Measurements from ENCODE around the gene ZC3H10. TPM values are rescaled to one million over a fixed set of nuclear protein-coding genes. Genes with fewer than 3 reads are reported as not detected.

Gene ZC3H10
- total RNA-seq, 1 donor from 2014 or later = 4.1 TPM

DNA sequence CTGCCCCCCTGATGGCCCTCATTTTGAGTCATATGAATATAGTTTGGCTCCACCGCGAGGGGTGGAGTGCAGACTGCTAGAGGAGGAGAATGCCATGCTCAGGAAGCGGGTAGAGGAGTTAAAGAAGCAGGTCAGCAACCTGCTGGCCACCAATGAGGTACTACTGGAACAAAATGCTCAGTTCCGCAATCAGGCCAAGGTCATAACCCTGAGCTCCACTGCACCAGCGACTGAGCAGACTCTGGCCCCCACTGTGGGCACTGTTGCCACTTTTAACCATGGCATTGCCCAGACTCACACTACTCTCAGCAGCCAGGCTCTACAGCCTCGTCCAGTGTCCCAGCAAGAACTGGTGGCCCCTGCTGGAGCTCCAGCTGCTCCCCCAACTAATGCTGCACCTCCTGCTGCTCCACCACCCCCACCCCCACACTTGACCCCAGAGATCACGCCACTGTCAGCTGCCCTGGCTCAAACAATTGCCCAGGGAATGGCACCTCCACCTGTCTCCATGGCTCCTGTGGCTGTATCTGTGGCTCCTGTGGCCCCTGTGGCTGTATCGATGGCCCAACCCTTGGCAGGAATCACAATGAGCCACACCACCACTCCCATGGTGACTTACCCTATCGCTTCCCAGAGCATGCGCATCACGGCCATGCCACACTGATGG is 3.3 kb downstream of the ZC3H10 start:
- H4K20me1 ChIP-seq (ENCODE audit: insufficient read depth, low read length) = peaks cover 11% of the 10 kb centered on the region
- H3K9me3 ChIP-seq (ENCODE audit: insufficient read depth, low read depth, low read length) = no peaks in the 10 kb centered on the region
- peaks cover 27% of the 10 kb centered on the region for H3K79me2 ChIP-seq (ENCODE audit: insufficient read depth, low read length)
- Mint-ChIP-seq H3K27me3 (ENCODE audit: low read depth, unreplicated experiment) (no peaks in the 10 kb centered on the region), H3K36me3 (ENCODE audit: low read depth, unreplicated experiment) (peaks cover 19% of the 10 kb centered on the region), H3K4me3 (ENCODE audit: unreplicated experiment) (peak overlapping the region; percentile 27), H3K4me1 (ENCODE audit: low read depth, unreplicated experiment) (peaks cover 26% of the 10 kb centered on the region), H3K9me3 (ENCODE audit: unreplicated experiment) (no peaks in the 10 kb centered on the region), H3K27ac (ENCODE audit: unreplicated experiment) (no peak overlapping the region)
- no peak overlapping the region for H3K9ac ChIP-seq (ENCODE audit: low read length)
- H2AFZ ChIP-seq (ENCODE audit: low read depth, low read length) = no peak overlapping the region
- DNase-seq (ENCODE audit: low read depth) = no peak
- no peak overlapping the region for H3K27ac ChIP-seq (ENCODE audit: low read depth, low read length)
- H3K27me3 ChIP-seq (ENCODE audit: insufficient read depth, low read length) = no peaks in the 10 kb centered on the region
- H3K4me2 ChIP-seq (ENCODE audit: low read length) = no peak overlapping the region
- H3K36me3 ChIP-seq (ENCODE audit: insufficient read depth, low read length) = peaks cover 5% of the 10 kb centered on the region
- no peak for FAIRE-seq
- H3K4me1 ChIP-seq (ENCODE audit: insufficient read depth, low read length) = peaks cover 21% of the 10 kb centered on the region
- no peak overlapping the region for H3K4me3 ChIP-seq (ENCODE audit: insufficient read depth, low read depth, low read length)
- TF ChIP-seq, protein P1, sequence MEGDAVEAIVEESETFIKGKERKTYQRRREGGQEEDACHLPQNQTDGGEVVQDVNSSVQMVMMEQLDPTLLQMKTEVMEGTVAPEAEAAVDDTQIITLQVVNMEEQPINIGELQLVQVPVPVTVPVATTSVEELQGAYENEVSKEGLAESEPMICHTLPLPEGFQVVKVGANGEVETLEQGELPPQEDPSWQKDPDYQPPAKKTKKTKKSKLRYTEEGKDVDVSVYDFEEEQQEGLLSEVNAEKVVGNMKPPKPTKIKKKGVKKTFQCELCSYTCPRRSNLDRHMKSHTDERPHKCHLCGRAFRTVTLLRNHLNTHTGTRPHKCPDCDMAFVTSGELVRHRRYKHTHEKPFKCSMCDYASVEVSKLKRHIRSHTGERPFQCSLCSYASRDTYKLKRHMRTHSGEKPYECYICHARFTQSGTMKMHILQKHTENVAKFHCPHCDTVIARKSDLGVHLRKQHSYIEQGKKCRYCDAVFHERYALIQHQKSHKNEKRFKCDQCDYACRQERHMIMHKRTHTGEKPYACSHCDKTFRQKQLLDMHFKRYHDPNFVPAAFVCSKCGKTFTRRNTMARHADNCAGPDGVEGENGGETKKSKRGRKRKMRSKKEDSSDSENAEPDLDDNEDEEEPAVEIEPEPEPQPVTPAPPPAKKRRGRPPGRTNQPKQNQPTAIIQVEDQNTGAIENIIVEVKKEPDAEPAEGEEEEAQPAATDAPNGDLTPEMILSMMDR (IDR thresholded peaks at IDR 0.05; ENCODE audit: insufficient read depth, low read depth, low read length) = no peak

DNA sequence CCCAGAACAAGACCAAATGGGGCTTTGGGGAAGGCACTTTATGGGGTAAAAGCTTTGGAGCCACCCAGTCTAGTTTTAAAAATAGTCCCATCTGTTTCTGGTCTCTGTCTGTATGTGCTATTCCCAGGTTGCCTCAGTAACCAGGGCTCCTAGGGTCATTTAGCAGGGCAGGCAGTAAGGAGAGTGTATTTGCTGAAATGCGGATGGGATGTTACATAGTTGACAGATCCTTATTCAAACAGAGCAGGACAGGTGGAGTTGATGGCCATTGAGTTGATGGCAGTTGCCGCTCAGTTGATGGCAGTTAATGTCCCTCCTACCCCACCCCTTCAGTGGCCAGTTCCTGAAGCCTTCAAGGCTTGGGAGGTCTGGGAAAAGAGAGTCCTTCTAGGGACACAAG is 4.6 kb downstream of the ZC3H10 start:
- DNase-seq (ENCODE audit: low read depth) = no peak
- Histone ChIP-seq H3K4me1 (ENCODE audit: insufficient read depth, low read length) (peaks cover 28% of the 10 kb centered on the region), H3K9me3 (ENCODE audit: insufficient read depth, low read depth, low read length) (no peaks in the 10 kb centered on the region), H3K27ac (ENCODE audit: low read depth, low read length) (no peak overlapping the region), H3K79me2 (ENCODE audit: insufficient read depth, low read length) (peaks cover 20% of the 10 kb centered on the region), H3K4me3 (ENCODE audit: insufficient read depth, low read depth, low read length) (no peak overlapping the region), H3K4me2 (ENCODE audit: low read length) (no peak overlapping the region), H3K36me3 (ENCODE audit: insufficient read depth, low read length) (peaks cover 2% of the 10 kb centered on the region), H2AFZ (ENCODE audit: low read depth, low read length) (no peak overlapping the region), H4K20me1 (ENCODE audit: insufficient read depth, low read length) (peaks cover 2% of the 10 kb centered on the region), H3K9ac (ENCODE audit: low read length) (no peak overlapping the region), H3K27me3 (ENCODE audit: insufficient read depth, low read length) (no peaks in the 10 kb centered on the region)
- no peak for FAIRE-seq
- H3K27me3 Mint-ChIP-seq (ENCODE audit: low read depth, unreplicated experiment) = no peaks in the 10 kb centered on the region
- peak overlapping the region; percentile 54 for H3K4me3 Mint-ChIP-seq (ENCODE audit: unreplicated experiment)
- no peaks in the 10 kb centered on the region for H3K9me3 Mint-ChIP-seq (ENCODE audit: unreplicated experiment)
- peaks cover 12% of the 10 kb centered on the region for H3K36me3 Mint-ChIP-seq (ENCODE audit: low read depth, unreplicated experiment)
- no peak for TF ChIP-seq EZH2 (IDR thresholded peaks at IDR 0.05; ENCODE audit: insufficient read depth, low read length)
- TF ChIP-seq, protein P1 (IDR thresholded peaks at IDR 0.05; ENCODE audit: insufficient read depth, low read depth, low read length) = no peak
- H3K4me1 Mint-ChIP-seq (ENCODE audit: low read depth, unreplicated experiment) = peaks cover 34% of the 10 kb centered on the region
- H3K27ac Mint-ChIP-seq (ENCODE audit: unreplicated experiment) = no peak overlapping the region

DNA sequence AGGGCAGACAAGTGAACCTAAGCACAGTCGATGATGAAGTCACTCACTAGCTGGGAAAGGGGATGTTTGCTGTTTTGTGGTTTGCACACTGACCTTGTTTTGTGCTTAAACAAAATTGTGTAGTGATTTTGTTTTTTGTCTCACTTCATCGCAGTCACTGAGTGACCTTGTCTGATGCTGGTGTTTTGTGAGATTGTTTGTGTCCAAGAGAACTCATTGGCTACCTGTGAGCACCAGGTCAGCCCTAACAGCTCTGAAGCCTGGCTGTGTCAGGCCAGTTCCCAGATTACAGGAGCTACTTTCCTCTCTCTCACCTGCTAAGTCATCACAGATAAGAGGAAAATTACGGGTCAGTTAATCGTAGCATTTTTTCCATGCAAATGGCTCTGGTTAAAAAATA is 6.1 kb downstream of the ZC3H10 start:
- Histone ChIP-seq H3K27ac (ENCODE audit: low read depth, low read length) (no peak overlapping the region), H3K4me1 (ENCODE audit: insufficient read depth, low read length) (peaks cover 20% of the 10 kb centered on the region), H3K79me2 (ENCODE audit: insufficient read depth, low read length) (peaks cover 25% of the 10 kb centered on the region), H3K4me3 (ENCODE audit: insufficient read depth, low read depth, low read length) (no peak overlapping the region), H2AFZ (ENCODE audit: low read depth, low read length) (no peak overlapping the region), H3K9ac (ENCODE audit: low read length) (no peak overlapping the region), H3K9me3 (ENCODE audit: insufficient read depth, low read depth, low read length) (no peaks in the 10 kb centered on the region), H3K36me3 (ENCODE audit: insufficient read depth, low read length) (peaks cover 2% of the 10 kb centered on the region), H3K4me2 (ENCODE audit: low read length) (no peak overlapping the region), H3K27me3 (ENCODE audit: insufficient read depth, low read length) (no peaks in the 10 kb centered on the region), H4K20me1 (ENCODE audit: insufficient read depth, low read length) (no peaks in the 10 kb centered on the region)
- FAIRE-seq (no peak), DNase-seq (ENCODE audit: low read depth) (no peak)
- Mint-ChIP-seq H3K9me3 (ENCODE audit: unreplicated experiment) (no peaks in the 10 kb centered on the region), H3K27ac (ENCODE audit: unreplicated experiment) (peak overlapping the region; percentile 20), H3K36me3 (ENCODE audit: low read depth, unreplicated experiment) (peaks cover 8% of the 10 kb centered on the region), H3K4me3 (ENCODE audit: unreplicated experiment) (peak overlapping the region; percentile 6), H3K4me1 (ENCODE audit: low read depth, unreplicated experiment) (peaks cover 26% of the 10 kb centered on the region), H3K27me3 (ENCODE audit: low read depth, unreplicated experiment) (no peaks in the 10 kb centered on the region)
- TF ChIP-seq EZH2 (IDR thresholded peaks at IDR 0.05; ENCODE audit: insufficient read depth, low read length) = no peak
- TF ChIP-seq, protein P1 (IDR thresholded peaks at IDR 0.05; ENCODE audit: insufficient read depth, low read depth, low read length) = no peak
